Ecto neural progenitor cell (in vitro differentiated cells): ENCODE data around the gene ADGRF5.
"Not testable (repeated sequence)": the region's sequence is repeated elsewhere in the genome, so short reads cannot be mapped to it uniquely, and the experiment has no call there.

ENCODE experiments used
- DNase-seq: peaks from one replicate; pipeline ENCODE4 v3.0.0-alpha.2; 2018; ENCODE audit warnings: low spot score

The ADGRF5 gene

GRCh38 chr6:46894433-46894832, 27.3 kb downstream of the ADGRF5 start:
- no peak for DNase-seq

DNA sequence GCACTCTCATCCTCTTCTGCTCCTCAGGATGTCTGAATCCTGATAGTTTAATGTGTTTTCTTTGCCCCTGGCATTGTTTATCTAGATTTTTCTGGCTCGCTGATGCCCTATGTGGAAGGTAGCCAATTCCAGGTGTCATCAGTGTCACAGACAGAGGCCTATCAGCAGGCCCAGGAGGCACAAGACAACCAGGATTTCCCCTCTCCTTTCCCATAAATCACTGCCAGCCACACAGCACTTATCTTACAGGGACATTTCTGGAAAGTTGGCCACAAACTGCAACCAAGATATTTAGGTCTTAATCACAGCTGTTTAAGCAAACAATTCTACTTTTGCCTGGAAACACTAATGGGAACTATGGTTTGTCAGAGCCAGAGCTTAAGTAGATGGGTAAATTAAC, 28.1 kb downstream of the ADGRF5 start:
- no peak for DNase-seq

- no peak for DNase-seq
Measured at GRCh38 chr6:46891252-46891795, 30.4 kb downstream of the ADGRF5 start.

- no peak for DNase-seq
Measured at GRCh38 chr6:46888578-46888977, 33.2 kb downstream of the ADGRF5 start.

DNA sequence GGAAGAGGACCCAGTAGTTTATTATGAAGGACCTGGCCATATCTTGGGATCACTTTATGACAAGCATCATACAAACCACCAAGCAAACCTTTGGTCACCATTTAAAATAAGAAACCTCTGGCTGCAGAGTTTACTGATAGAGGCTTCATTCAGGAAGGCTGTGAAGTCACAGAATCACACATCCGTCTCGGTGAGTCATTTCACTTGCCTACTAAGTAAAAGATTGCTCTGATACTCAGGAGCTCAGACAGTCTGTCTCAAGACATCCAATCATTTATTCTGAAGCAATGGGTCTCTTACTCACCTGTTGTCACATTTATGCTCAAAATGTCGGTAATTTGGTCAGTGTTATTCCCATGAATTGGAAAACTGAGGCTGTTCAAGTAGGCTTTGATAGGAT, 33.7 kb downstream of the ADGRF5 start:
- DNase-seq, result no peak

DNA sequence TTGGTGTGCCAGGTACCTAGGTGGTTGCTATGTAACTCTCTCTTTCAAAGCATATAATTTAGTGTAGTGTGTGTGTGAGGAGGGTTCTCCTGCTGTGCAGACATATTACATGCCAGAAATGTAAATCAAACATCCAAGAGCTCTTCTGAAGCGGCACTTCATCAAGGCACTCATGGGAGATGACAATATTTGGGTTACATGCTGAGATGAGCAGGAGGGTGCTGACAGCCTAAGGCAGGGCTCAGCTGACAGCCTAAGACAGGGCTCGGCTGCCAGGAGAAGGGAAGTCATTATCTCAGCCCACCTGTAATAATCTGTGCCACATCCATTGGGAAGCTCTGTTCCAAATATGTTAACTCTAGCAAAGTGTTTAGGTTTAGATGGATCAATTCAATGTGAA, 39.1 kb downstream of the ADGRF5 start:
- no peak for DNase-seq

GRCh38 chr6:46879003-46879402, 42.7 kb downstream of the ADGRF5 start:
- no peak for DNase-seq

GRCh38 chr6:46876126-46876525, 45.6 kb downstream of the ADGRF5 start:
- no peak for DNase-seq

GRCh38 chr6:46867411-46867810, 54.3 kb downstream of the ADGRF5 start:
- DNase-seq, result no peak

- DNase-seq, result no peak
Measured at GRCh38 chr6:46865221-46865620, 56.5 kb downstream of the ADGRF5 start.

DNA sequence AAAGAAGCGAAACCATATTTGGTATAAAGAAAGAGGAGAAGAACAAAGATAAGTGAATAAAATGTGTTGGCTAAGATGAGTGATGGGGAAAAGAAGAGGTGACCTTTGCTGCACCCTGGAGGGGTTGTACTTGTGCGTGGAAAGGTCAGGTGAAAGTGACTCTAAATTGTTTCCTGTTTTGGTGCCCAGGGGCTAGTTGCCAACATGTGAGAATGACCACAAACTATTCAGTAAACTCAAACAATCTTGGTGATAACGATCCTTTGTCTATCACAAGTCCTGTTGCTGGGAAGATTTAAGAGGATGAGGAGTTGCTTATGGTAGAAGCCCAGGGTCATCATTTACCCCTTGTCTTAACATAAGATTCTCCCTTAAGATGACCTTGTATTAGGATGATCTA, 57.9 kb downstream of the ADGRF5 start:
- DNase-seq, result no peak

DNA sequence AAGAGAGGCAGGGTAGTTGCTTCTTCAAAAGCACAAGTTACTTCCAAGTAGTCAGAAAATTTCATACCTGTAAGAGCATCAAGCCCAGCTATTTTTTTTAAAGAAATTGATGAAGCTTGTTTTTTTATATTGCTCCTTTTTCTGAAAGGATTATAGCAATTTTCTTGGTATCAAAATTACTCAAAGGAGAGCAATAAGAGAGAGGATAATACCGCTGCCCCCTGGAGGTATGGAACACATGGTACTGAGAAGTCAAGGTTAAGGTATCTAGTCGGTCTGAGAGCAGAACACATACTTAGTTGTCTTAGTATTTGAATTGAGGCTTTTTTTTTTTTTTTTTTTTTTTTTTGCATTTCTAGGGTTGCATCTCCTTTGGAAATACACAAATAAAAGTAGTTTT, 59.4 kb downstream of the ADGRF5 start:
- no peak for DNase-seq

DNA sequence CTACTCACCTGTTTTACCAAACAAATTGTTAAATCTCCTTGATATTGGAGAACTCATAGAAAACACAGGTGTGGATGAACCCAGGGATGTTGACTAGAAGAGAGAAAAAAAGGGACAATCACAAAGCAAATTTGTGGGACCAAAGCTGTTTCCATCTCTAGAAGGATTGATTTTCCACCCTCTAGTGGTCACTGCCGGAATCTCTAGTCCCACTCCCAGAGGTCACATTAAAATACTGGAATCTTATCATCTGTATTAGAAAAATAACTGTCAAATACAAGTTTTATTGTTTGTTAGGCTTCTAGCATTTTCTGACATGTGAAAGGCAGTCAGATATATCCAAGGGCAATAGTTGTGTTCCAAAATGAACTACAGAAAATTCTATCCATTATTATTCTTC, 65.8 kb downstream of the ADGRF5 start:
- not testable (repeated sequence) for DNase-seq

- not testable (repeated sequence) for DNase-seq
Measured at GRCh38 chr6:46851576-46851975, 70.2 kb downstream of the ADGRF5 start.

DNA sequence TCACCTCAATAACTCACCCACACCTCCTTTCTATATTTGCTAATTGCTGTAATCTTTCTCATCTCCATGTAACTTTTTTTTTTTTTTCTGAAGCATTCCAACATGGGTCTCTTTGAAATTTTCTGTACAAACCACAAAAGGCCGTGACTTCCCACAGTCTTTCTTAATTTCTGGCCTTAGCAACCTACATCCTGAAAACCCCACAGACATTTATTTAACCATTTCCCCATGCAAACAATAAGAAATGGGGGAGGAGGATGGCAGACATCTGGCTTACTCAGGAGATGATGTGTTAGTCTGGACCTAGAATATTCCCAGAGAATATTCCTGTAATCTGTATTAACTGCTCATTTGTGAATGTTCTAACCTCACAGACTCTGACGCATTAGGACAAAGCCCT, 70.9 kb downstream of the ADGRF5 start:
- no peak for DNase-seq

GRCh38 chr6:46849361-46849690, 72.4 kb downstream of the ADGRF5 start:
- DNase-seq, result no peak

DNA sequence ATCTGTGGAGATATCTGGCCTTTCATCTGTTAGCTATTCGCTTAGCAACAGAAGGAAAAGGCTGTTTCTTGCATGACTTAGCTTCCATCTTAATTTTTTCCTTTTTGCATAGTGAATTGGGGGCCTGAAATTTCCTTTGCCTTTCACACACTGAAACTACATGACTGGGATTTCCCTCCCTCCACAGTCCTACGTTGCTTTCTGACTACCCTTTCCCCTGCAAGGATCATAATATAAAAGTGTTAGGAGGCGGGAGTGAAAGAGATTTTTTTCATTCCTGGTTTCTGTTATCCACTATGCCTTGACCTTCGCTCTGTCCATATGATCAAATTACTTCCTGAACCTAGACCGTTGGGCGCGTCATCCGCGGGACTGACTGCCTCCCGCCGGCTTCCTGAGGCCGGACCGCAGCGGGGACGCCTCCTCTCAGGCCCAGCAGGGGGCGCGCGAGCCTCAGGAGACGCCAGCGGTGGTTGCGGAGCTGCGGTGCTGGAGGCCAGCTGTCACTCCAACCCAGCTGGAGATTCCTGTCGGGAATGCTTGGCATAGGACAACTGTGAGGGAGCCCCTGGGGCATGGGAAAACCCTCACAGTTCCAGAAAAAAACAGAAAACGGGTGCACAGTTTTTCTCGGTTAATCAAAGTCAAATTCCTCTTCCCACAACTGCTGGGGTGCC, 72.9 kb downstream of the ADGRF5 start:
- peak; percentile 92 for DNase-seq

DNA sequence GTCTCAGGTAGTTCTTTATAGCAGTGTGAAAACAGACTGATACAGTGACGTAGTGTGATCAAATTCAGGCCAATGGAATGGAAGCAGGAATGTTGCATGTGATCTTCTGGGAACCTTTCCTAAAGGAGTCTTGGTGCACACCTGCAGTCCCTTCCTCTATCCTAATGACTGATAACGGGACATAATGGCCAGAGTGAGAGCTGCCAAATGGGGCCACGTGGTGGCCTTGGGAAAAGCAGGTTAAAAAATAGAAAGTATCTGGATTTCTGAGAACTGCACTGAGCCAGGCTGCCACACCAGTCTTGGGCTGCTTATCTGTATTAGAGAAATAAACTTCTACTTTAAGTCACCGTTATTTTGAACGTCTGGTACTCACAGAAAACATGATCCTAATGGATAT, 76.6 kb downstream of the ADGRF5 start:
- no peak for DNase-seq

DNA sequence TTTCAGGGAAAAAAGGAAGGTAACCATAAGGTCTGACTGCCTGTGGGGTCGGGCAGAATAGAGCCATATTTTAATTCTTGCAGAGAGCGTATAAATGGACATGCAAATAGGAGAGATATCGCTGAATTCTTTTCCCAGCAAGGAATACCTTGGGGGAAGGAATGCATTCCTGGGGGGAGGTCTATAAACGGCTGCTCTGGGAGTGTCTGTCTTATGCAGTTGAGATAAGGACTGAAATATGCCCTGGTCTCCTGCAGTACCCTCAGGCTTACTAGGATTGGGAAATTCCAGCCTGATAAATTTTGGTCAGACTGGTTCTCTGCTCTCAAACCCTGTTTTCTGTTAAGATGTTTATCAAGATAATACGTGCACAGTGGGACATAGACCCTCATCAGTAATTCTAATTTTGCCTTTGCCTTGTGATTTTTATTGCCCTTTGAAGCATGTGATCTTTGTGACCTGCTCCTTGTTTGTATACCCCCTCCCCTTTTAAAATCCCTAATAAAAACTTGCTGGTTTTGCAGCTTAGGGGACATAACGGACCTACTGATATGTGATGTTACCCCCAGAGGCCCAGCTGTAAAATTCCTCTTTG, 79.4 kb downstream of the ADGRF5 start:
- not testable (repeated sequence) for DNase-seq

- DNase-seq, result no peak
Measured at GRCh38 chr6:46838033-46838432, 83.7 kb downstream of the ADGRF5 start.

DNA sequence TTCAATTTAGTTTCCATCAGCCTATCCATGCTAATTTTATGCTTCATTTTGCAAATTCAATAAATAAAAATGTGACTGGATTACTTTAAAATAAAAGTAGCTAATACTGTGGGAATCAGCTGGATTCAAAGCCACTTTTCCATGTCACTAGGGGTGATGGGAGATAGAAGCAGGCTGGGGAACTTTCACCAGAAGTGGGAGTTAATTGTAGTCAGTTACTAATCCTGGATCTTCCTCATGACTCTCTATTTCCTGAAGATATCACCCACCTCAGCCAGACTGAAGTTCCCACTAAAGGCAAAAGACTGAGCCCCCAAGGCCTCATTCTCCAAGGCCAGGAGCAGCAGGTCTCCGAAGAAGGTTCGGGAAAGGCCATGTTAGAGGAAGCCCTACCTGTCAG, 86.7 kb downstream of the ADGRF5 start:
- not testable (repeated sequence) for DNase-seq

- DNase-seq, result not testable (repeated sequence)
Measured at GRCh38 chr6:46834257-46834916, 87.4 kb downstream of the ADGRF5 start.

- DNase-seq, result no peak
Measured at GRCh38 chr6:46832816-46833215, 88.9 kb downstream of the ADGRF5 start.
